ENCODE data around the gene COL9A1. TPM values are rescaled to one million over a fixed set of nuclear protein-coding genes. Genes with fewer than 3 reads are reported as not detected.

The COL9A1 gene
- total RNA-seq, 1 experiment from 2014 or later, result 0.34 TPM

- no peak for DNase-seq (ENCODE audit: low read depth)
Observed at GRCh38 chr6:70172252-70172651, 130.6 kb downstream of the COL9A1 start.

DNA sequence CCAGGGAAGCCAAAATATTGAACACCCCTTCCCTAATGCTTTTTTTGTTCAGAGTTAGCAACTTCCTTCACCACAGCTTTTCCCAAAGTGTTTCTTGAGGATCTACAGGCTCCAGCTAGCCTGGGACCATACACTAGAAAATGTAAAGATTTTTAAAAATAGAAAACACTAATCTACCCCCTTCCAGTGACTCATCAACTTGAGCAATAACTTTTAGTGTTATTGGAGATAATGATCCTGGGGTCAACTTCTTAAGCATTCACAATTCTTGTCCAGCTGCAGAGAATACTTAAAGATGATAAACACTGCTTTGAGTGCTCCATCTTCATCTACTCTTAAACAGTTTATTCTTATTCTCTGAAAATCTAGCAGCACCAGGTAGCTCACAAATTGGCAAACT, 131.6 kb downstream of the COL9A1 start:
- DNase-seq (ENCODE audit: low read depth), result no peak

DNA sequence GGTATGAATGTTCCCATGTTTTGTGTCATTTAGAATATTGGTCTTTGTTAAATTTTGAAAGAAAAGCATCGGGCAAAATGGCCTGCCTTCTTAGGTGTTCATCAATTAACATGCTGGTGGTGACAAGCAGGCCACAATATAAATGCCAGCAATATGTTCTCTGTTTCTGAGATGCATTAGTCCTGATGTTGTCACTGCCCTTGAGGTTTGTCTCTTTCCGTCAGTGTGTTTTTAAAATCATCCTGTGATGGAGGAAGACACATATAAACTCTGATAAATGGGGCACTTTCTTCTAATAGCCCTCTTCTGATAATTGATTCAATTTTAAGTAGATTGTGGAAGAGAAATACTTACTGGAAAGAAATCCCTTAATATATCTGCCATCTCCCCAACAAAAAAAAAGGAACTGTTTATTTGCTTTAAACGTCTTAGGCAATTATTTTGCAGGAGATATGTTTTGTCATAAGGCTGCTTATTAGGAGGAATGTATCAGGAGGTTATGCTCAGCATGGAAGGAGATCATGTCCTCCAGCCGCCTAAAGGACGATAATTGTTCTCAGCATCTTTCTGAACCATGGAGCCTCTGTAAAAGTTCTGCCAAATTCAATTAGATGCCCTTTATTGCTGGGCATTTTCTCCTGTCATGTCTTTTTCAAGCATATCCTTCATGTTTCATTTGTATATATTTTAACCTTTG, 134.1 kb downstream of the COL9A1 start:
- DNase-seq (ENCODE audit: low read depth), result no peak

Other genes starting within 250 kb of the COL9A1 start
- gene FAM135A, start 110.4 kb upstream of the COL9A1 start, total RNA-seq (2014; rRNA removed; shearing (Covaris generic)), result 11.9 and 14.0 TPM in 2 replicates

All from Daoy (cell line).